Natural killer cell (primary cell): ENCODE measurements around the gene SNX5. TPM values are rescaled to one million over a fixed set of nuclear protein-coding genes. Genes with fewer than 3 reads are reported as not detected.

ENCODE experiments used
- ATAC-seq, 3 donors: fragments of 150-1000 bp in 2 of 3; fragments of 200-7000 bp in 1 of 3; cut with Tn5 transposase; 1 replicate in 1 of 3; 2 replicates in 2 of 3; pipeline ENCODE4 v1.10.0; 2021; ENCODE audit warnings: mild to moderate bottlenecking in 2 of 3, moderate library complexity in 2 of 3
- DNase-seq, 2 donors: peaks; one replicate each; pipeline versions ENCODE4 v3.0.0 to v3.0.0-alpha.2; 2013 to 2021; ENCODE audit warnings: mixed read lengths in 1 of 2
- H3K27ac ChIP-seq: one replicate; pipeline ENCODE4 v1.5.1; 2013; ENCODE audit warnings: mild to moderate bottlenecking, low read length
- H3K27me3 ChIP-seq: one replicate; pipeline ENCODE4 v1.6.1; 2013; ENCODE audit warnings: low read length; ENCODE audit not compliant: control insufficient read depth, insufficient read depth
- H3K36me3 ChIP-seq: one replicate; pipeline ENCODE4 v1.6.1; 2013; ENCODE audit warnings: low read length; ENCODE audit not compliant: control insufficient read depth, insufficient read depth
- H3K4me1 ChIP-seq: one replicate; pipeline ENCODE4 v1.6.1; 2013; ENCODE audit warnings: low read length; ENCODE audit not compliant: control insufficient read depth, insufficient read depth
- H3K4me3 ChIP-seq: one replicate; pipeline ENCODE4 v1.5.1; 2013; ENCODE audit warnings: low read length
- H3K9me3 ChIP-seq: one replicate; pipeline ENCODE4 v1.6.1; 2013; ENCODE audit warnings: low read length; ENCODE audit not compliant: control insufficient read depth, insufficient read depth
- H3K27ac Mint-ChIP-seq, 2 donors: one replicate each; pipeline ENCODE4 v1.8.0; 2022; ENCODE audit warnings: mild to moderate bottlenecking in 2 of 2, mixed read lengths in 2 of 2, moderate library complexity in 1 of 2
- H3K27me3 Mint-ChIP-seq, 2 donors: one replicate each; pipeline ENCODE4 v1.8.0; 2022; ENCODE audit warnings: low read depth in 2 of 2, mixed read lengths in 2 of 2
- H3K36me3 Mint-ChIP-seq: one replicate; pipeline ENCODE4 v1.8.0; 2022; ENCODE audit warnings: mixed read lengths
- H3K4me1 Mint-ChIP-seq, 2 donors: one replicate each; pipeline ENCODE4 v1.8.0; 2022; ENCODE audit warnings: mixed read lengths in 2 of 2
- H3K4me3 Mint-ChIP-seq: one replicate; pipeline ENCODE4 v1.8.0; 2022; ENCODE audit warnings: mild to moderate bottlenecking, moderate library complexity, mixed read lengths
- H3K9me3 Mint-ChIP-seq, 2 donors: one replicate each; pipeline ENCODE4 v1.8.0; 2022; ENCODE audit warnings: mixed read lengths in 2 of 2
- CTCF ChIP-seq: fragments of 200-600 bp; IDR thresholded peaks from one replicate; pipeline ENCODE4 v1.8.0; 2022; ENCODE audit warnings: antibody characterized with exemption
- WGBS: methylation state at CpG from one replicate; pipeline ENCODE4 v1.1.7; 2013; ENCODE audit warnings: missing lambda C conversion rate; ENCODE audit not compliant: insufficient coverage; 5-methylcytosine and 5-hydroxymethylcytosine counted together
- intact Hi-C: fragments of 100-400 bp; cut with micrococcal nuclease; formaldehyde crosslinking; loops from one replicate; pipeline ENCODE4 v1.14.2; 2022
- total RNA-seq, 4 donors: library from RNA; stranded (reverse); fragments of 120-200 nt in 1 of 4; gene quantifications; one replicate each; pipeline versions ENCODE4 v1.2.3 to v1.2.4, GENCODE V29; 2013 to 2022

Gene SNX5
- total RNA-seq, 3 donors from 2014 or later (not counting 1 experiment from before 2014, with no cell fraction given) = 62.3 to 85.4 (median 72.1) TPM

GRCh38 chr20:17958373-17959256 lies 10.0 kb downstream of the SNX5 start:
- Mint-ChIP-seq H3K36me3 (peaks cover 9% of the 10 kb centered on the region), H3K27me3 (no peaks in the 10 kb centered on the region), H3K4me3 (peak overlapping the region; percentile 51), H3K4me1 (peaks cover 64 to 71% of the 10 kb centered on the region in 2 donors), H3K27ac (peak overlapping the region; percentile 76 to 98), H3K9me3 (no peaks in the 10 kb centered on the region)
- intact Hi-C loops = loop anchor here (1.0 to 5.0 kb wide), 2 partner anchors 9 to 39 kb away; no protein-coding TSS in a partner anchor
- DNase-seq = peak in 1 of 2 donors; percentile 8
- no peak overlapping the region for H3K4me3 ChIP-seq
- peaks cover 23% of the 10 kb centered on the region for H3K36me3 ChIP-seq
- H3K4me1 ChIP-seq = peaks cover 36% of the 10 kb centered on the region
- TF ChIP-seq CTCF = no peak
- no peaks in the 10 kb centered on the region for H3K9me3 ChIP-seq
- H3K27ac ChIP-seq = peak overlapping the region; percentile 24
- H3K27me3 ChIP-seq = no peaks in the 10 kb centered on the region
- WGBS = 40% methylated on average over 5 of the region's 5 CpGs
- ATAC-seq = peak in 1 of 3 donors; percentile 29

DNA sequence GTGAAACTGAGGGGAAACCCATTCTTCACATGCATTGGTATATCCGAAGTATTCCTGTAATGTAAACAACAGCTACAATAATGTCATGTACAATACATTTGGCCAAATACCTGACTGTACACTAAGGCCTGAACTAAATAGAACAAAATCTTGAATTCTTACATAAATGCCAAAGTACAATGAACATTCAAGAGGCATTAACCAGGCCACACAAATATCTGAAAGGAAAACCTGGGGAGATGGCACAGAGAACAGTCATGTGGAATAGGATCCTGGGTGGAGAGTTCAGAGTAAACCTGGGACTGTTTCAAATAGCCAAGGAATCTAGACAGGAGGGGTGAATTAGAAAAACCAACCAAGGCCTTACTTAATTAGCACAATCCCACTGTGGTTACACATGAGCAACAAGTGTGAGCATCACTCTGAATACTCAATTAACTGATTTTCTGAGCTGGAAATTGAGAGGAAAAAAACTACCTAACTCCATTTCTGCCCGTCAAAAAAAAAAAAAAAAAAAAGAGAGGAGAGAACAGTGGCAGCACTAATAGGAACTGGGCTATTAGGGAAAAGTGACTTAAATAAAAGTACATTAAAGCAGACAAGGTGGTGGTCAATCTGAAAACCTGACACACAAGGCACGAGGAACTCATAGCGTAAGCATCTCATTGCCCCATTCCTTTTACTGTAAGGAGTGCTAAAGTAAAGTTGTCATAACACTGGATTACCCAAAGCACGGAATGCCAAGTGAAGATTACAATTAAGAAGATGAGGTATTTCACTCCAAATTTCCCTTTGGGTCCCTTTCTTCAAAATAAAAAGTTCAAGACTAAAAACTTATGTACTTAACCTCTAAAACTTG lies 10.9 kb downstream of the SNX5 start:
- Mint-ChIP-seq H3K4me1 (peaks cover 55 to 63% of the 10 kb centered on the region in 2 donors), H3K27ac (peak overlapping the region; percentile 76 to 98), H3K36me3 (peaks cover 18% of the 10 kb centered on the region), H3K9me3 (no peaks in the 10 kb centered on the region), H3K27me3 (no peaks in the 10 kb centered on the region), H3K4me3 (peak overlapping the region; percentile 3)
- DNase-seq = no peak
- 86% methylated on average over 4 of the region's 5 CpGs for WGBS
- ATAC-seq = peak in 1 of 3 donors; percentile 24
- intact Hi-C loops = loop anchor here (1.0 to 5.0 kb wide), 2 partner anchors 10 to 40 kb away; no protein-coding TSS in a partner anchor
- H3K36me3 ChIP-seq = peaks cover 30% of the 10 kb centered on the region
- peaks cover 28% of the 10 kb centered on the region for H3K4me1 ChIP-seq
- no peak overlapping the region for H3K27ac ChIP-seq
- no peaks in the 10 kb centered on the region for H3K9me3 ChIP-seq
- no peak for TF ChIP-seq CTCF
- no peaks in the 10 kb centered on the region for H3K27me3 ChIP-seq
- H3K4me3 ChIP-seq = no peak overlapping the region

- no peaks in the 10 kb centered on the region for H3K9me3 ChIP-seq
- no peak overlapping the region for H3K4me3 ChIP-seq
- intact Hi-C loops = loop anchor here (5.0 kb wide), 1 partner anchor 41 kb away; no protein-coding TSS in a partner anchor
- no peak overlapping the region for H3K27ac ChIP-seq
- no peak for ATAC-seq
- Mint-ChIP-seq H3K4me3 (no peak overlapping the region), H3K27ac (peak overlapping the region; percentile 56 to 58), H3K9me3 (no peaks in the 10 kb centered on the region), H3K27me3 (no peaks in the 10 kb centered on the region), H3K36me3 (peaks cover 22% of the 10 kb centered on the region), H3K4me1 (peaks cover 41 to 51% of the 10 kb centered on the region in 2 donors)
- no peak for DNase-seq
- 59% methylated on average over 8 of the region's 8 CpGs for WGBS
- H3K4me1 ChIP-seq = peaks cover 23% of the 10 kb centered on the region
- no peak for TF ChIP-seq CTCF
- H3K36me3 ChIP-seq = peaks cover 41% of the 10 kb centered on the region
- no peaks in the 10 kb centered on the region for H3K27me3 ChIP-seq
Observed at GRCh38 chr20:17956099-17956685, 12.4 kb downstream of the SNX5 start.
